HEK293 (cell line): ENCODE results near the gene SMIM1.

Experiments
- CTCF ChIA-PET: fragments of 350-600 bp; formaldehyde crosslinking; extraction: SDS; loops from one replicate; lab custom pipeline; 2021; ENCODE audit warnings: antibody characterized with exemption; lab: Yijun Ruan, JAX
- POLR2A ChIA-PET: fragments of 300-600 bp; formaldehyde crosslinking; extraction: SDS; loops from one replicate; lab custom pipeline; 2020; ENCODE audit warnings: antibody characterized with exemption, inconsistent platforms; lab: Yijun Ruan, JAX
- H3K27ac ChIP-seq: fragments of 200-500 bp; sonication (Bioruptor generic); 2 replicates; pipeline ENCODE4 v1.5.1; 2014; ENCODE audit warnings: low read depth, low read length, control low read depth, inconsistent platforms; ENCODE audit errors: extremely low read depth
- H3K36me3 ChIP-seq, 2 experiments: fragments of 200-500 bp in 1 of 2; sonication (Bioruptor generic) in 1 of 2; 1 replicate in 1 of 2; 2 replicates in 1 of 2; pipeline ENCODE4 v1.5.1; 2014 to 2017; ENCODE audit warnings: inconsistent platforms in 2 of 2, low read length in 2 of 2; ENCODE audit not compliant: control insufficient read depth in 2 of 2, insufficient read depth in 1 of 2
- H3K4me1 ChIP-seq: fragments of 200-500 bp; sonication (Bioruptor generic); 2 replicates; pipeline ENCODE4 v1.5.1; 2014; ENCODE audit warnings: mild to moderate bottlenecking, low read length, inconsistent platforms; ENCODE audit not compliant: control insufficient read depth, insufficient read depth
- H3K4me3 ChIP-seq: 2 replicates; pipeline ENCODE4 v1.5.1; 2011; ENCODE audit warnings: low read depth, mild to moderate bottlenecking, control low read depth, low read length, moderate library complexity
- H3K9me3 ChIP-seq: fragments of 200-500 bp; sonication (Bioruptor generic); 2 replicates; pipeline ENCODE4 v1.5.1; 2014; ENCODE audit warnings: low read depth, low read length, inconsistent platforms; ENCODE audit not compliant: control insufficient read depth, insufficient read depth
- WT1 ChIP-seq: fragments of 450-650 bp; formaldehyde crosslinking; IDR thresholded peaks from 2 replicates; pipeline ENCODE4 v1.5.1; 2016; ENCODE audit warnings: missing biosample characterization, missing genetic modification characterization
- ZBTB7A ChIP-seq: fragments of 450-650 bp; formaldehyde crosslinking; IDR thresholded peaks from 2 replicates; pipeline ENCODE4 v1.5.1; 2016; ENCODE audit warnings: low read depth, missing biosample characterization, missing genetic modification characterization
- ZIC2 ChIP-seq: fragments of 450-650 bp; formaldehyde crosslinking; IDR thresholded peaks from 2 replicates; pipeline ENCODE4 v1.5.1; 2016; ENCODE audit warnings: missing biosample characterization, missing genetic modification characterization
- ZNF10 ChIP-seq: fragments of 450-650 bp; formaldehyde crosslinking; IDR thresholded peaks from 2 replicates; pipeline ENCODE4 v1.5.1; 2017; ENCODE audit warnings: missing biosample characterization, missing genetic modification characterization
- ZNF146 ChIP-seq: fragments of 450-650 bp; formaldehyde crosslinking; IDR thresholded peaks from 2 replicates; pipeline ENCODE4 v1.5.1; 2016; ENCODE audit warnings: missing biosample characterization, missing genetic modification characterization
- ZNF2 ChIP-seq: fragments of 450-650 bp; formaldehyde crosslinking; IDR thresholded peaks from 2 replicates; pipeline ENCODE4 v1.5.1; 2016; ENCODE audit warnings: missing biosample characterization, missing genetic modification characterization
- ZNF623 ChIP-seq: fragments of 450-650 bp; formaldehyde crosslinking; IDR thresholded peaks from 2 replicates; pipeline ENCODE4 v1.5.1; 2016; ENCODE audit warnings: missing biosample characterization, missing genetic modification characterization
- ZNF626 ChIP-seq: fragments of 450-650 bp; sonication (Bioruptor Pico); formaldehyde crosslinking; IDR thresholded peaks from 2 replicates; pipeline ENCODE4 v1.5.1; 2018; ENCODE audit warnings: missing biosample characterization, missing genetic modification characterization, inconsistent platforms
- TF ChIP-seq, protein P1 (sequence below): fragments of 450-650 bp; formaldehyde crosslinking; IDR thresholded peaks from 2 replicates; pipeline ENCODE4 v1.5.1; 2016; ENCODE audit warnings: missing biosample characterization, missing genetic modification characterization, low read depth
- TF ChIP-seq, protein P2 (sequence below): fragments of 450-650 bp; formaldehyde crosslinking; IDR thresholded peaks from 2 replicates; pipeline ENCODE4 v1.5.1; 2016; ENCODE audit warnings: missing biosample characterization, missing genetic modification characterization
- TF ChIP-seq, protein P3 (sequence below): fragments of 450-650 bp; formaldehyde crosslinking; IDR thresholded peaks from 2 replicates; pipeline ENCODE4; 2016; ENCODE audit warnings: missing biosample characterization, missing genetic modification characterization
- TF ChIP-seq, protein P4 (sequence below): fragments of 450-650 bp; formaldehyde crosslinking; IDR thresholded peaks from 2 replicates; pipeline ENCODE4 v1.5.1; 2016; ENCODE audit warnings: missing biosample characterization, missing genetic modification characterization
- TF ChIP-seq, protein P5 (sequence below): fragments of 450-650 bp; formaldehyde crosslinking; IDR thresholded peaks from 2 replicates; pipeline ENCODE4 v1.5.1; 2016; ENCODE audit warnings: missing biosample characterization, missing genetic modification characterization
- TF ChIP-seq, protein P6 (sequence below): fragments of 450-650 bp; formaldehyde crosslinking; IDR thresholded peaks from 2 replicates; pipeline ENCODE4 v1.5.1; 2016; ENCODE audit warnings: missing biosample characterization, missing genetic modification characterization

The SMIM1 gene

DNA sequence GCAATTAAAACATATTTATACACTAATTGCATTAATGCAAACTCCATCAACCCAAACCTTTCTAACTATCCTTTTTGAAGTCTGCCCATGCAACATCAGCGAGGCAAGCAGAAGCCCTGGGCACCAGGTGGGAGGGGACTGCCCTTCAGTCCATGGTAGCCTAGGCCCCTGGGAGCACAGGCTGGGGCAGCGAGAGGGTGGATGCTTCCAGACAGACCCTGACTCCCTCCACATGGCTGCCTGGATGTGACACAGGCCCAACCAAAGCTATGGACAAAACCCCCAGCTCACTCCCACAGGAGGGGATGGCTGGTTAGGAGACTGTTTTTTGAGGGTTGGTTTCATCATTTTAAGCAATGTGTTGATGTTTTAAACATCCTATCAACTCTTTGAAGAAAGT lies 41.5 kb downstream of the SMIM1 start (continued):
- TF ChIP-seq, protein P1, sequence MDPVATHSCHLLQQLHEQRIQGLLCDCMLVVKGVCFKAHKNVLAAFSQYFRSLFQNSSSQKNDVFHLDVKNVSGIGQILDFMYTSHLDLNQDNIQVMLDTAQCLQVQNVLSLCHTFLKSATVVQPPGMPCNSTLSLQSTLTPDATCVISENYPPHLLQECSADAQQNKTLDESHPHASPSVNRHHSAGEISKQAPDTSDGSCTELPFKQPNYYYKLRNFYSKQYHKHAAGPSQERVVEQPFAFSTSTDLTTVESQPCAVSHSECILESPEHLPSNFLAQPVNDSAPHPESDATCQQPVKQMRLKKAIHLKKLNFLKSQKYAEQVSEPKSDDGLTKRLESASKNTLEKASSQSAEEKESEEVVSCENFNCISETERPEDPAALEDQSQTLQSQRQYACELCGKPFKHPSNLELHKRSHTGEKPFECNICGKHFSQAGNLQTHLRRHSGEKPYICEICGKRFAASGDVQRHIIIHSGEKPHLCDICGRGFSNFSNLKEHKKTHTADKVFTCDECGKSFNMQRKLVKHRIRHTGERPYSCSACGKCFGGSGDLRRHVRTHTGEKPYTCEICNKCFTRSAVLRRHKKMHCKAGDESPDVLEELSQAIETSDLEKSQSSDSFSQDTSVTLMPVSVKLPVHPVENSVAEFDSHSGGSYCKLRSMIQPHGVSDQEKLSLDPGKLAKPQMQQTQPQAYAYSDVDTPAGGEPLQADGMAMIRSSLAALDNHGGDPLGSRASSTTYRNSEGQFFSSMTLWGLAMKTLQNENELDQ (tag by site-specific recombination) = no peak
- TF ChIP-seq, protein P2, sequence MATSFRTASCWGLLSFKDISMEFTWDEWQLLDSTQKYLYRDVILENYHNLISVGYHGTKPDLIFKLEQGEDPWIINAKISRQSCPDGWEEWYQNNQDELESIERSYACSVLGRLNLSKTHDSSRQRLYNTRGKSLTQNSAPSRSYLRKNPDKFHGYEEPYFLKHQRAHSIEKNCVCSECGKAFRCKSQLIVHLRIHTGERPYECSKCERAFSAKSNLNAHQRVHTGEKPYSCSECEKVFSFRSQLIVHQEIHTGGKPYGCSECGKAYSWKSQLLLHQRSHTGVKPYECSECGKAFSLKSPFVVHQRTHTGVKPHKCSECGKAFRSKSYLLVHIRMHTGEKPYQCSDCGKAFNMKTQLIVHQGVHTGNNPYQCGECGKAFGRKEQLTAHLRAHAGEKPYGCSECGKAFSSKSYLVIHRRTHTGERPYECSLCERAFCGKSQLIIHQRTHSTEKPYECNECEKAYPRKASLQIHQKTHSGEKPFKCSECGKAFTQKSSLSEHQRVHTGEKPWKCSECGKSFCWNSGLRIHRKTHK (tag by site-specific recombination) = no peak
- TF ChIP-seq ZNF623 (tag by site-specific recombination) = no peak

DNA sequence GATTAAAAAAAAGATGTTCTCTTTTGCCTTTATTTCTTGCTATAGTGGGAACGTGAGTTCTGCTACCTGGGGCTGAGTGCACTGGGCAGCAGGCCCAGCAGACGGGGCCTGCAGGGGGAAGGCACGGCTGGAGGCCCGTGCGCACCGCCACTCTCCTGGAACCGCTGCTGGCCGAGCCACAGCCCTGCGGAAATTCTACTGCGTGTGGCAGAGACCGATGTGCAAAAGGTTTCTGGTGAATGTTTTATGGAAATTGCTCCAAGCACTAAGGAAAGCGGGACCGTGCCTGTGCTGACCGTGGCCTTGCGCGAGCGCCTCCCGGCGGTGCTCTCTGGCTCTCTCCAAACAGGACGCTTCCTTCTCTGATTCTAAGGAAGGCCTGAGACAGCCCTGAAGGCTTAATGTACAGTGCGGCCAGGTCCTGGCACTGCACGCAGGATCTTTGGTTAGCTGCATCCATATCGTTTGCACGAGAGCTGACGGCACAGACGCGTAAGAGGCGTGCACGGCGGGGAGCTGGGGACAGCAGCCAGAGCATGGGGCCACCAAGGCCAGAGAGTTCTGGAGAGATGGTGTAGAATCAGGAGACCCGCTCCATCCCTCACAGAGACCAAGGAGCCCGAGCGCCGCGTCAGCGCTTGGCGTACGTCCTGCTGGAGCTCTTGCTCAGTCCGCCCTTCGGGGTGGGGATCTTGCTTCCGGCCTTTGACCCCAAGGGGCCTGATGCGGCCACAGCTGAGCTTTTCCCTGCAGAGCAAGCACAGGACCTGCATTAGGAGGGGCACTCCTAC lies 42.4 kb downstream of the SMIM1 start:
- no peak overlapping the region for H3K4me3 ChIP-seq
- no peaks in the 10 kb centered on the region; the same call in 1 of the 2 replicates for H3K4me1 ChIP-seq
- no peak overlapping the region for H3K27ac ChIP-seq
- no peaks in the 10 kb centered on the region for H3K9me3 ChIP-seq
- TF ChIP-seq WT1 (tag by site-specific recombination) (no peak), ZIC2 (tag by site-specific recombination) (no peak), ZNF10 (tag by site-specific recombination) (no peak), ZNF626 (tag by site-specific recombination) (no peak), ZBTB7A (tag by site-specific recombination) (no peak), ZNF146 (tag by site-specific recombination) (no peak), ZNF2 (tag by site-specific recombination) (no peak)
- TF ChIP-seq, protein P3, sequence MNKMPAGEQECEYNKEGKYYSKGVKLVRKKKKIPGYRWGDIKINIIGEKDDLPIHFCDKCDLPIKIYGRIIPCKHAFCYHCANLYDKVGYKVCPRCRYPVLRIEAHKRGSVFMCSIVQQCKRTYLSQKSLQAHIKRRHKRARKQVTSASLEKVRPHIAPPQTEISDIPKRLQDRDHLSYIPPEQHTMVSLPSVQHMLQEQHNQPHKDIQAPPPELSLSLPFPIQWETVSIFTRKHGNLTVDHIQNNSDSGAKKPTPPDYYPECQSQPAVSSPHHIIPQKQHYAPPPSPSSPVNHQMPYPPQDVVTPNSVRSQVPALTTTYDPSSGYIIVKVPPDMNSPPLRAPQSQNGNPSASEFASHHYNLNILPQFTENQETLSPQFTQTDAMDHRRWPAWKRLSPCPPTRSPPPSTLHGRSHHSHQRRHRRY = no peak
- TF ChIP-seq, protein P4, sequence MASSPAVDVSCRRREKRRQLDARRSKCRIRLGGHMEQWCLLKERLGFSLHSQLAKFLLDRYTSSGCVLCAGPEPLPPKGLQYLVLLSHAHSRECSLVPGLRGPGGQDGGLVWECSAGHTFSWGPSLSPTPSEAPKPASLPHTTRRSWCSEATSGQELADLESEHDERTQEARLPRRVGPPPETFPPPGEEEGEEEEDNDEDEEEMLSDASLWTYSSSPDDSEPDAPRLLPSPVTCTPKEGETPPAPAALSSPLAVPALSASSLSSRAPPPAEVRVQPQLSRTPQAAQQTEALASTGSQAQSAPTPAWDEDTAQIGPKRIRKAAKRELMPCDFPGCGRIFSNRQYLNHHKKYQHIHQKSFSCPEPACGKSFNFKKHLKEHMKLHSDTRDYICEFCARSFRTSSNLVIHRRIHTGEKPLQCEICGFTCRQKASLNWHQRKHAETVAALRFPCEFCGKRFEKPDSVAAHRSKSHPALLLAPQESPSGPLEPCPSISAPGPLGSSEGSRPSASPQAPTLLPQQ (tag by site-specific recombination) = no peak
- TF ChIP-seq, protein P5, sequence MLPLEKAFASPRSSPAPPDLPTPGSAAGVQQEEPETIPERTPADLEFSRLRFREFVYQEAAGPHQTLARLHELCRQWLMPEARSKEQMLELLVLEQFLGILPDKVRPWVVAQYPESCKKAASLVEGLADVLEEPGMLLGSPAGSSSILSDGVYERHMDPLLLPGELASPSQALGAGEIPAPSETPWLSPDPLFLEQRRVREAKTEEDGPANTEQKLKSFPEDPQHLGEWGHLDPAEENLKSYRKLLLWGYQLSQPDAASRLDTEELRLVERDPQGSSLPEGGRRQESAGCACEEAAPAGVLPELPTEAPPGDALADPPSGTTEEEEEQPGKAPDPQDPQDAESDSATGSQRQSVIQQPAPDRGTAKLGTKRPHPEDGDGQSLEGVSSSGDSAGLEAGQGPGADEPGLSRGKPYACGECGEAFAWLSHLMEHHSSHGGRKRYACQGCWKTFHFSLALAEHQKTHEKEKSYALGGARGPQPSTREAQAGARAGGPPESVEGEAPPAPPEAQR (tag by site-specific recombination) = no peak
- TF ChIP-seq, protein P6, sequence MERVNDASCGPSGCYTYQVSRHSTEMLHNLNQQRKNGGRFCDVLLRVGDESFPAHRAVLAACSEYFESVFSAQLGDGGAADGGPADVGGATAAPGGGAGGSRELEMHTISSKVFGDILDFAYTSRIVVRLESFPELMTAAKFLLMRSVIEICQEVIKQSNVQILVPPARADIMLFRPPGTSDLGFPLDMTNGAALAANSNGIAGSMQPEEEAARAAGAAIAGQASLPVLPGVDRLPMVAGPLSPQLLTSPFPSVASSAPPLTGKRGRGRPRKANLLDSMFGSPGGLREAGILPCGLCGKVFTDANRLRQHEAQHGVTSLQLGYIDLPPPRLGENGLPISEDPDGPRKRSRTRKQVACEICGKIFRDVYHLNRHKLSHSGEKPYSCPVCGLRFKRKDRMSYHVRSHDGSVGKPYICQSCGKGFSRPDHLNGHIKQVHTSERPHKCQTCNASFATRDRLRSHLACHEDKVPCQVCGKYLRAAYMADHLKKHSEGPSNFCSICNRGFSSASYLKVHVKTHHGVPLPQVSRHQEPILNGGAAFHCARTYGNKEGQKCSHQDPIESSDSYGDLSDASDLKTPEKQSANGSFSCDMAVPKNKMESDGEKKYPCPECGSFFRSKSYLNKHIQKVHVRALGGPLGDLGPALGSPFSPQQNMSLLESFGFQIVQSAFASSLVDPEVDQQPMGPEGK = no peak
- ChIA-PET POLR2A (no interaction called here), CTCF (no interaction called here)
- H3K36me3 ChIP-seq = peaks cover 0 to 55% of the 10 kb centered on the region in 2 experiments; a peak in 1 of 3 replicates
